Astrocyte of the cerebellum (primary cell): ENCODE data around the gene CLIC5.

Experiments used
- DNase-seq: peaks from one replicate; pipeline ENCODE4 v3.0.0-alpha.2; 2011; ENCODE audit warnings: low read depth
- H3K4me3 ChIP-seq: 2 replicates; pipeline ENCODE4 v1.5.1; 2011; ENCODE audit warnings: mild to moderate bottlenecking, low read depth, low read length, moderate library complexity
- in situ Hi-C: cut with HindIII; loops from 2 replicates; pipeline ENCODE4 v1.10.0; 2017; ENCODE audit warnings: low sequenced_read_pairs
- TF ChIP-seq, protein P1 (sequence below): IDR thresholded peaks from 2 replicates; pipeline ENCODE4 v1.5.1; 2012; ENCODE audit warnings: low read length, low read depth, moderate library complexity, mild to moderate bottlenecking; ENCODE audit errors: missing control alignments

CLIC5 gene

DNA sequence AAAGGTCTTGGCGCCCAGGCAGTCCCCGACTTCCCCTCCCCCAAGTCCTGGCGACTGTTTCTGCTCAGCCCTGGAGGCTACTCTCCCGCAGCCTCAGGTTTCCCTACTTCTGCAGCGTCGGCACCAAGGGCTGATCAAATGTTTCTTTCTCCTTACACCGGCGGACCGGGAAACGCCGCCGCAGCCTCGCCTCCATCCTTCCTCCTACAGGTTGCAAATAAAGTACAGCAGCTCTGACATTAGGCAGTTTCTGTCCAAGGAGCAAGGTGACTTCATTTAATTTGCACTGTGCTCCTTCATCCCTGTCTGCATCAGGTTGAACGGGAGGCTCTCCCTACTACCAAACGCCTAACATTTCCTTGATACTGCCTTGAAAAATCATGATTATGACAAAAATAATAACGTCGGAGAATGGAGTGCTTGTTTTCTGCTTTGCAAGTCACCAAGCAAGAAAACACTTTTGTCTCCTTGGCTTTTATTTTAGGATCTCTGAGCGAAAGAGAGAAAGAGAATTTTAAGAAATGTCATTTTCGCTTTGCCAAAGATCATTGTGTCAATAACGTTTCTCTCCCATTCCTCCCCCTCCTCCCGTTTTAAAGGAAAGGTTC is 1.0 kb downstream of the CLIC5 start:
- H3K4me3 ChIP-seq = peak overlapping the region; percentile 20
- in situ Hi-C loops = no loop called here
- no peak for DNase-seq
- TF ChIP-seq, protein P1, sequence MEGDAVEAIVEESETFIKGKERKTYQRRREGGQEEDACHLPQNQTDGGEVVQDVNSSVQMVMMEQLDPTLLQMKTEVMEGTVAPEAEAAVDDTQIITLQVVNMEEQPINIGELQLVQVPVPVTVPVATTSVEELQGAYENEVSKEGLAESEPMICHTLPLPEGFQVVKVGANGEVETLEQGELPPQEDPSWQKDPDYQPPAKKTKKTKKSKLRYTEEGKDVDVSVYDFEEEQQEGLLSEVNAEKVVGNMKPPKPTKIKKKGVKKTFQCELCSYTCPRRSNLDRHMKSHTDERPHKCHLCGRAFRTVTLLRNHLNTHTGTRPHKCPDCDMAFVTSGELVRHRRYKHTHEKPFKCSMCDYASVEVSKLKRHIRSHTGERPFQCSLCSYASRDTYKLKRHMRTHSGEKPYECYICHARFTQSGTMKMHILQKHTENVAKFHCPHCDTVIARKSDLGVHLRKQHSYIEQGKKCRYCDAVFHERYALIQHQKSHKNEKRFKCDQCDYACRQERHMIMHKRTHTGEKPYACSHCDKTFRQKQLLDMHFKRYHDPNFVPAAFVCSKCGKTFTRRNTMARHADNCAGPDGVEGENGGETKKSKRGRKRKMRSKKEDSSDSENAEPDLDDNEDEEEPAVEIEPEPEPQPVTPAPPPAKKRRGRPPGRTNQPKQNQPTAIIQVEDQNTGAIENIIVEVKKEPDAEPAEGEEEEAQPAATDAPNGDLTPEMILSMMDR = no peak

DNA sequence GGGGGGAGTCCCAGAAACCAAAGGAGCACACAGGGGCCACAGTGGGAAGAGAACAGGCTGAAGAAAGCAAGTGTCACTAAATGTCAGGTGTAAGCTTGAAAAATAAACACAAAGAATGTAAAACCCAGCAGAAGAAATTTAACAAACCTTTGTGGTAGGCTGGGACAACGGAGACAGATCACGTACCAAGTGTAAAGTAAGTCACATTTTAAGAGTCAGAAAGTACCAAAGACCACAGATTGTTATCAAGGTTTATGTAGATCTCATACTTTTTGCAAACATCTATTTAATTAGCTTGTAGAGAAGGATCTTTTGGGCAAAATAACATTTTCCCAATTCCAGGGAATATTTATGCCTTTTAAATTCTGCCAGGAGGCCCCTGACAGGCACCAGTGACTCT is 1.6 kb downstream of the CLIC5 start:
- DNase-seq = no peak
- no peak overlapping the region for H3K4me3 ChIP-seq
- TF ChIP-seq, protein P1 = no peak
- in situ Hi-C loops = no loop called here

DNA sequence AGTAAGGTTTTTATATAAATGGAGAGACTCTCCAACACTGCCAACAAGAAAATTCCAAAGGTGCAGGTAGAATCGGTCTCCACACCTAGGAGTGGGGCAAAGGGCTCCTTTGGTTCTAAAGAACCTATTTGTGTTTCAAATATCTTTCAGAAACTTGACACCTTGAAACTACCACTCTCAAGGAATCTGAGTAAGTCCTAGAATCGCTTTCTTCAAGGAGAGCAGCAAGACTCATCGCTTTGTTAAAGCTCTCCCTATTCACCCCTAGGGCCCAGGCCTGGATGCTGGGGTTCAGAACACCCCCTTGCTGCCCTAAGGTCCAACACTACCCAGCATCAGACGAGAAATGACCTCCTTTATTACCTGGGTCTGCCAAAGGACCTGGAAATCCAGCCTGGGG is 2.0 kb downstream of the CLIC5 start:
- in situ Hi-C loops = no loop called here
- no peak for DNase-seq
- H3K4me3 ChIP-seq = no peak overlapping the region

DNA sequence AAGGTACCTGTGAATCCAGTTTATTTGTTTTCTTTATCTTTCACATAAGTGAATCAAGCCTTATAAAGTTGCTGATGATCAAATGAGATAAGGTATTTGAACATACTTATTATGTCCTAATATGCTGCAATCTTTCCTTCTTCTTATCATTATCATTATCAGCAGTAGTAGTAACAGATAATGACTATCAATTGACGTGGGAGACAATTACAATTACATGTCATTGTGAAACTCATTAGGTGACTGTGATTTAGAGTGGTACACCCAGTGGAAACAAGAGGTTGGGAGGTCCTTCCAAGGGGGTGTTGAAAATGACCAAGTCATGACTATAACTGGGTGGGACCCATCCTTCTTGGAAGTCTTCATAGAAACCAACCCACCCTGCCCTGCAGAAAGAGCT is 2.8 kb downstream of the CLIC5 start:
- H3K4me3 ChIP-seq = no peak overlapping the region
- in situ Hi-C loops = no loop called here
- TF ChIP-seq, protein P1 = no peak
- no peak for DNase-seq

More for the DNA sequence above, 2.0 kb downstream of the CLIC5 start:
- TF ChIP-seq, protein P1 = no peak

DNA sequence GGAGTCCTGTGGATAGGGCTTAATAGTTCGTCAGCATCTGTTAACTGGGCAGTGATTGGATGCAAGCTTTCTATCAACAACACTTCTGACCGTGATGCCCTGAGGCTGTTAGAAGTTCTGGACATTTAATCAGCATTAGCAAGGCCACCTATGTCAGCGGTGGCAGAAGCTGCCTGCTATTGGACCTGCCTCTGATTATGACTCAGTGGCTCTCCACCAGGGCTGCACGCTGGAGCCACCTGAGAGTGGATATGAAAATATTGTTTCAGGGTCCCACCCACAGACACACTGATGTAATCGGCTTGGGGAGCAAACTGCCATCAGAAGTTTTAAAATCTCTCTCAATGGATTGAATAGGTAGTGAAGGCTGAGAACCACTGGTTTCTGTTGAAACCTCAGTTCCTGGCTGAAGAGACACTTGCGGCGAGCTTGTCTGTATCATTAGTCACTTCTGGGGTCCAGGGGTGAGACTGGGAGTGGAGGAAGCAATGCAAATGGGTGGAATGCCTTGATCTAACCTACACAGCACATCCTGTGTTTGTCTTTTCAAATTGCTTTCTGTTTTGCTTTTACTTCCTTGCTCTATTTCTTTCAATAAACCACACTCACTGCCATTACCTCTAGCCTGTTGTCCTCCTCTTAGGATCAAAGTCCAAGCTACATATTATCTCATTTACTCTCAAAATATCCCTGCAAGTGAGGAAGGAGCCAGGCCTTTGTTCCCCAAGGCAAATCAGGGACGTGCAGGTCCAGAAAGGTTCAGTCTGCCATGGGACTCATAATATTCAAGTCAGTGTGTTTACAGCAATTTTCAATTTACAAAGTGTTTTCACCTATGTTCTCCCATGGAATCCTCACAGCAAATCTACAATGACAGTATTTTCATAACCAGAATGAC is 4.2 kb downstream of the CLIC5 start:
- DNase-seq = no peak
- no peak overlapping the region for H3K4me3 ChIP-seq
- TF ChIP-seq, protein P1 = no peak
- in situ Hi-C loops = no loop called here

DNA sequence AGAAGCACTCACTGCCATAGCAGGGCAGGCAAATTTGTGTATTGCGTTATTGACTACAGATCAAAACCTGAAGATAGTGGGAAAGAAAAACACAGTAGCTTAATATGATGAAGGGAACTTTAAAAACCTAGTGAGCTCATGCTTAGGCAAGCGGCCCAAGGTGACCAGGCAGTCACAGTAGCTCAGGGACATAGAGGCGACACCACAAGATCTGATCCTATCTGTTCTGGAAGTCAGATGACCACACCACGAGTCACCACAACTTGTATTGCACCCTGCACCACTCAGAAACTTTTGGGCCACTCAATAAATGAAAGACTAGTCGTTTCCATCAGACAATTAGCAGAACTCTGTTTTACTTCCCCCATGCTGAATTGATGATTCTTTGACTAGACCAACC is 4.9 kb downstream of the CLIC5 start:
- DNase-seq = no peak
- in situ Hi-C loops = no loop called here
- TF ChIP-seq, protein P1 = no peak
- H3K4me3 ChIP-seq = no peak overlapping the region
